Breast epithelium (tissue), 3 donors: ENCODE results near the gene COL8A2.

Experiments used
- POLR2AphosphoS5 ChIP-seq, 3 donors: sonication (generic); formaldehyde crosslinking; IDR thresholded peaks; one replicate each; pipeline ENCODE4 v1.6.1; 2017; ENCODE audit warnings: antibody characterized with exemption in 3 of 3
- TF ChIP-seq, protein P1 (sequence below), 3 donors: fragments of 450-650 bp; IDR thresholded peaks; one replicate each; pipeline ENCODE4 v1.5.1; 2016 to 2017; ENCODE audit warnings: antibody characterized with exemption in 3 of 3, mild to moderate bottlenecking in 3 of 3, moderate library complexity in 3 of 3

DNA sequence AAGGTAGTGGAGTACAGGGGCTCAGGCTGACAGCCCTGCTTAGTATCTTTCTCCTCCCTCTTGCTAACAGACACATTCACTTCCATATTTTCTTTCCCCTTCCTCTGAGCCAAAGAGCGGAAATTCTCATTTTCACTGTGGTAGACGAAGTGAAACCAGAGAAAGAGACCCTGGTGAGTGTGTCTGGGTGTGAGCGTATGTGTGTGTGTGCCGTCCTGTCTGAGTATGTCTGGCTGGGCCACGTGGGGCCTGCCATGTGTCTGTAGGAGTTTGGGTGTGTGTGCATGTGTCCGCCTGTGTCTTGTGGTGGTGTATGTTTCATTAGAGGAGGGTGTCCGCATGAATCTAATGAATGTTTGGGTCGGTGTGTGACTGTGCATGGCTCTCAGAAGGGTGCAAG lies 1.7 kb downstream of the COL8A2 start:
- TF ChIP-seq, protein P1, sequence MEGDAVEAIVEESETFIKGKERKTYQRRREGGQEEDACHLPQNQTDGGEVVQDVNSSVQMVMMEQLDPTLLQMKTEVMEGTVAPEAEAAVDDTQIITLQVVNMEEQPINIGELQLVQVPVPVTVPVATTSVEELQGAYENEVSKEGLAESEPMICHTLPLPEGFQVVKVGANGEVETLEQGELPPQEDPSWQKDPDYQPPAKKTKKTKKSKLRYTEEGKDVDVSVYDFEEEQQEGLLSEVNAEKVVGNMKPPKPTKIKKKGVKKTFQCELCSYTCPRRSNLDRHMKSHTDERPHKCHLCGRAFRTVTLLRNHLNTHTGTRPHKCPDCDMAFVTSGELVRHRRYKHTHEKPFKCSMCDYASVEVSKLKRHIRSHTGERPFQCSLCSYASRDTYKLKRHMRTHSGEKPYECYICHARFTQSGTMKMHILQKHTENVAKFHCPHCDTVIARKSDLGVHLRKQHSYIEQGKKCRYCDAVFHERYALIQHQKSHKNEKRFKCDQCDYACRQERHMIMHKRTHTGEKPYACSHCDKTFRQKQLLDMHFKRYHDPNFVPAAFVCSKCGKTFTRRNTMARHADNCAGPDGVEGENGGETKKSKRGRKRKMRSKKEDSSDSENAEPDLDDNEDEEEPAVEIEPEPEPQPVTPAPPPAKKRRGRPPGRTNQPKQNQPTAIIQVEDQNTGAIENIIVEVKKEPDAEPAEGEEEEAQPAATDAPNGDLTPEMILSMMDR (IDR thresholded peaks at IDR 0.05): no peak
- no peak for TF ChIP-seq POLR2AphosphoS5 (IDR thresholded peaks at IDR 0.05)
